ENCODE measurements around the gene MTARC2. TPM values are rescaled to one million over a fixed set of nuclear protein-coding genes. Genes with fewer than 3 reads are reported as not detected.
"Not testable (repeated sequence)": the region's sequence is repeated elsewhere in the genome, so short reads cannot be mapped to it uniquely, and the experiment has no call there.

MTARC2 gene
- total and polyA plus RNA-seq, 3 experiments from 2014 or later = not detected

GRCh38 chr1:220721266-220721665, 26.9 kb upstream of the MTARC2 start:
- H3K4me1 ChIP-seq (ENCODE audit: insufficient read depth, low read length); H3K36me3 Mint-ChIP-seq; H3K36me3 ChIP-seq (ENCODE audit: insufficient read depth, low read length); H3K9me3 Mint-ChIP-seq; DNase-seq; CTCF ChIA-PET; H3K4me1 Mint-ChIP-seq; H3K27ac ChIP-seq (ENCODE audit: low read depth, low read length); H3K4me3 ChIP-seq (ENCODE audit: low read length); H3K4me3 Mint-ChIP-seq; H3K9me3 ChIP-seq (ENCODE audit: low read length); H3K27ac Mint-ChIP-seq; H3K27me3 ChIP-seq (ENCODE audit: insufficient read depth, low read length, poor library complexity, severe bottlenecking); POLR2A ChIA-PET: not testable (repeated sequence)
- H3K27me3 Mint-ChIP-seq = peaks cover 15 to 16% of the 10 kb centered on the region in 2 donors

- H3K27ac Mint-ChIP-seq = no peak overlapping the region
- H3K4me3 Mint-ChIP-seq = no peak overlapping the region
- no peak overlapping the region for H3K27ac ChIP-seq (ENCODE audit: low read depth, low read length)
- H3K27me3 Mint-ChIP-seq = peaks cover 0 to 6% of the 10 kb centered on the region in 2 donors
- no peak overlapping the region for H3K4me3 ChIP-seq (ENCODE audit: low read length)
- CTCF ChIA-PET = no interaction called here
- DNase-seq = no peak
- H3K9me3 Mint-ChIP-seq = no peaks in the 10 kb centered on the region
- H3K36me3 Mint-ChIP-seq = no peaks in the 10 kb centered on the region
- H3K4me1 ChIP-seq (ENCODE audit: insufficient read depth, low read length) = no peaks in the 10 kb centered on the region
- H3K4me1 Mint-ChIP-seq = peaks cover 0 to under 1% (median 0%) of the 10 kb centered on the region in 3 donors
- H3K36me3 ChIP-seq (ENCODE audit: insufficient read depth, low read length) = no peaks in the 10 kb centered on the region
- H3K27me3 ChIP-seq (ENCODE audit: insufficient read depth, low read length, poor library complexity, severe bottlenecking) = no peaks in the 10 kb centered on the region
- H3K9me3 ChIP-seq (ENCODE audit: low read length) = no peaks in the 10 kb centered on the region
- POLR2A ChIA-PET = no interaction called here
These were observed 21.5 kb upstream of the MTARC2 start for GRCh38 chr1:220726634-220727033.

GRCh38 chr1:220727519-220727918, 20.6 kb upstream of the MTARC2 start:
- CTCF ChIA-PET = no interaction called here
- Histone ChIP-seq H3K36me3 (ENCODE audit: insufficient read depth, low read length) (no peaks in the 10 kb centered on the region), H3K4me1 (ENCODE audit: insufficient read depth, low read length) (no peaks in the 10 kb centered on the region), H3K4me3 (ENCODE audit: low read length) (no peak overlapping the region), H3K27ac (ENCODE audit: low read depth, low read length) (no peak overlapping the region), H3K27me3 (ENCODE audit: insufficient read depth, low read length, poor library complexity, severe bottlenecking) (no peaks in the 10 kb centered on the region), H3K9me3 (ENCODE audit: low read length) (no peaks in the 10 kb centered on the region)
- H3K27ac Mint-ChIP-seq = no peak overlapping the region
- H3K36me3 Mint-ChIP-seq = no peaks in the 10 kb centered on the region
- H3K4me3 Mint-ChIP-seq = no peak overlapping the region
- POLR2A ChIA-PET = no interaction called here
- H3K27me3 Mint-ChIP-seq = peaks cover 0 to 6% of the 10 kb centered on the region in 2 donors
- H3K4me1 Mint-ChIP-seq = peaks cover under 1 to 5% (median 3%) of the 10 kb centered on the region in 3 donors
- no peaks in the 10 kb centered on the region for H3K9me3 Mint-ChIP-seq
- no peak for DNase-seq

- Mint-ChIP-seq H3K27ac (no peak overlapping the region), H3K4me3 (no peak overlapping the region), H3K4me1 (peaks cover 10 to 18% (median 11%) of the 10 kb centered on the region in 3 donors), H3K9me3 (no peaks in the 10 kb centered on the region), H3K27me3 (peaks cover 0 to under 1% of the 10 kb centered on the region in 2 donors), H3K36me3 (no peaks in the 10 kb centered on the region)
- ChIA-PET POLR2A (no interaction called here), CTCF (no interaction called here)
- Histone ChIP-seq H3K4me3 (ENCODE audit: low read length) (no peak overlapping the region), H3K4me1 (ENCODE audit: insufficient read depth, low read length) (no peaks in the 10 kb centered on the region), H3K27me3 (ENCODE audit: insufficient read depth, low read length, poor library complexity, severe bottlenecking) (no peaks in the 10 kb centered on the region), H3K27ac (ENCODE audit: low read depth, low read length) (no peak overlapping the region), H3K9me3 (ENCODE audit: low read length) (no peaks in the 10 kb centered on the region), H3K36me3 (ENCODE audit: insufficient read depth, low read length) (no peaks in the 10 kb centered on the region)
- DNase-seq = no peak
These were observed 17.6 kb upstream of the MTARC2 start for GRCh38 chr1:220730486-220730885.

- Mint-ChIP-seq H3K4me1 (peaks cover 10 to 18% (median 11%) of the 10 kb centered on the region in 3 donors), H3K36me3 (no peaks in the 10 kb centered on the region), H3K4me3 (peak overlapping the region in 1 of 7 donors; percentile 15), H3K27ac (peak overlapping the region in 2 of 8 donors; percentile 11 to 21), H3K9me3 (no peaks in the 10 kb centered on the region), H3K27me3 (no peaks in the 10 kb centered on the region)
- Histone ChIP-seq H3K36me3 (ENCODE audit: insufficient read depth, low read length) (no peaks in the 10 kb centered on the region), H3K9me3 (ENCODE audit: low read length) (no peaks in the 10 kb centered on the region), H3K27me3 (ENCODE audit: insufficient read depth, low read length, poor library complexity, severe bottlenecking) (no peaks in the 10 kb centered on the region), H3K4me3 (ENCODE audit: low read length) (no peak overlapping the region), H3K27ac (ENCODE audit: low read depth, low read length) (no peak overlapping the region), H3K4me1 (ENCODE audit: insufficient read depth, low read length) (no peaks in the 10 kb centered on the region)
- ChIA-PET POLR2A (no interaction called here), CTCF (no interaction called here)
- no peak for DNase-seq
These were observed 16.0 kb upstream of the MTARC2 start for GRCh38 chr1:220732137-220732536.

- Mint-ChIP-seq H3K27ac (peak overlapping the region in 1 of 8 donors; percentile 85), H3K4me3 (peak overlapping the region in 2 of 7 donors; percentile 70 to 84), H3K9me3 (no peaks in the 10 kb centered on the region), H3K27me3 (no peaks in the 10 kb centered on the region), H3K36me3 (no peaks in the 10 kb centered on the region), H3K4me1 (peaks cover 10 to 18% (median 11%) of the 10 kb centered on the region in 3 donors)
- Histone ChIP-seq H3K4me1 (ENCODE audit: insufficient read depth, low read length) (no peaks in the 10 kb centered on the region), H3K9me3 (ENCODE audit: low read length) (no peaks in the 10 kb centered on the region), H3K36me3 (ENCODE audit: insufficient read depth, low read length) (no peaks in the 10 kb centered on the region), H3K27me3 (ENCODE audit: insufficient read depth, low read length, poor library complexity, severe bottlenecking) (no peaks in the 10 kb centered on the region), H3K27ac (ENCODE audit: low read depth, low read length) (no peak overlapping the region), H3K4me3 (ENCODE audit: low read length) (no peak overlapping the region)
- POLR2A ChIA-PET = interaction anchor here (0.6 kb wide), 1 partner anchor 596 kb away, joined by 9 read pairs; no protein-coding TSS in a partner anchor
- CTCF ChIA-PET = interaction anchor here (0.6 to 1.3 kb wide), 6 partner anchors 10 to 543 kb away, joined by 3 to 8 read pairs (median 4); no protein-coding TSS in a partner anchor
- DNase-seq = no peak
These were observed 15.5 kb upstream of the MTARC2 start for GRCh38 chr1:220732621-220733020.

GRCh38 chr1:220733086-220733601, 15.0 kb upstream of the MTARC2 start:
- Mint-ChIP-seq H3K27me3 (no peaks in the 10 kb centered on the region), H3K9me3 (no peaks in the 10 kb centered on the region), H3K36me3 (no peaks in the 10 kb centered on the region), H3K4me1 (peaks cover 10 to 18% (median 11%) of the 10 kb centered on the region in 3 donors), H3K4me3 (peak overlapping the region in 6 of 7 donors; percentile 42 to 84 (median 67)), H3K27ac (peak overlapping the region in 4 of 8 donors; percentile 31 to 85 (median 62))
- DNase-seq = peak; percentile 57 to 72 (median 65)
- H3K27ac ChIP-seq (ENCODE audit: low read depth, low read length) = no peak overlapping the region
- CTCF ChIA-PET = interaction anchor here (0.6 to 1.3 kb wide), 7 partner anchors 11 to 543 kb away, joined by 3 to 8 read pairs (median 4); no protein-coding TSS in a partner anchor
- H3K9me3 ChIP-seq (ENCODE audit: low read length) = no peaks in the 10 kb centered on the region
- H3K4me1 ChIP-seq (ENCODE audit: insufficient read depth, low read length) = no peaks in the 10 kb centered on the region
- H3K36me3 ChIP-seq (ENCODE audit: insufficient read depth, low read length) = no peaks in the 10 kb centered on the region
- H3K4me3 ChIP-seq (ENCODE audit: low read length) = no peak overlapping the region
- POLR2A ChIA-PET = interaction anchor here (0.6 kb wide), 1 partner anchor 596 kb away, joined by 9 read pairs; no protein-coding TSS in a partner anchor
- no peaks in the 10 kb centered on the region for H3K27me3 ChIP-seq (ENCODE audit: insufficient read depth, low read length, poor library complexity, severe bottlenecking)

GRCh38 chr1:220734571-220735326, 13.4 kb upstream of the MTARC2 start:
- ChIA-PET CTCF (no interaction called here), POLR2A (no interaction called here)
- Histone ChIP-seq H3K27me3 (ENCODE audit: insufficient read depth, low read length, poor library complexity, severe bottlenecking) (no peaks in the 10 kb centered on the region), H3K4me1 (ENCODE audit: insufficient read depth, low read length) (no peaks in the 10 kb centered on the region), H3K36me3 (ENCODE audit: insufficient read depth, low read length) (no peaks in the 10 kb centered on the region), H3K27ac (ENCODE audit: low read depth, low read length) (no peak overlapping the region), H3K4me3 (ENCODE audit: low read length) (no peak overlapping the region), H3K9me3 (ENCODE audit: low read length) (no peaks in the 10 kb centered on the region)
- peak overlapping the region in 1 of 7 donors; percentile 6 for H3K4me3 Mint-ChIP-seq
- no peaks in the 10 kb centered on the region for H3K36me3 Mint-ChIP-seq
- DNase-seq = no peak
- peaks cover 10 to 18% (median 11%) of the 10 kb centered on the region in 3 donors for H3K4me1 Mint-ChIP-seq
- no peaks in the 10 kb centered on the region for H3K9me3 Mint-ChIP-seq
- peak overlapping the region in 1 of 8 donors; percentile 39 for H3K27ac Mint-ChIP-seq
- peaks cover 0 to 4% of the 10 kb centered on the region in 2 donors for H3K27me3 Mint-ChIP-seq
